ENCODE measurements around the gene KDM3A. TPM values are rescaled to one million over a fixed set of nuclear protein-coding genes. Genes with fewer than 3 reads are reported as not detected.

Gene KDM3A
- total and polyA plus RNA-seq, 9 of the 15 experiments (the other 6 are each of a cell fraction or from before 2014, with no cell fraction given), result 7.5 to 95.4 (median 24.8) TPM

DNA sequence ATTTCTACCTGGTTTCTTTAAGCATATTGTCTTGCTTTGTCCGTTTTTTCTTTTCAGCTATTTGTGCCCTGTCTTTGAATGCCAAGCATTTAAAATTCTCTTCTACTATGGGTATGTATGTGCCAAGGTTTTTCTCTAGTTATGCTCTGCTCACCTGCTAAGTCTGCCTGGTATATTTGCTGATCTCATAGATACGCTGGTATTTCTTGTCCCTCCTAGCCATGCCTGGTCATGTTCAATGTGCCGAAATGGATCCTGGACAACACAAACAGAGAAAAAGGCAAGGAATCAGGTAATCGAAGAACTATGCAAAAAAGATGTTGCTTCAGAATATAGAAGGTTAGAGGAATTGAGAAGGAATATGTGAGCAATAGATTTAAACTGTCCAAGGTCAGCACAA, 14.9 kb upstream of the KDM3A start (continued):
- TF ChIP-seq, protein P1, sequence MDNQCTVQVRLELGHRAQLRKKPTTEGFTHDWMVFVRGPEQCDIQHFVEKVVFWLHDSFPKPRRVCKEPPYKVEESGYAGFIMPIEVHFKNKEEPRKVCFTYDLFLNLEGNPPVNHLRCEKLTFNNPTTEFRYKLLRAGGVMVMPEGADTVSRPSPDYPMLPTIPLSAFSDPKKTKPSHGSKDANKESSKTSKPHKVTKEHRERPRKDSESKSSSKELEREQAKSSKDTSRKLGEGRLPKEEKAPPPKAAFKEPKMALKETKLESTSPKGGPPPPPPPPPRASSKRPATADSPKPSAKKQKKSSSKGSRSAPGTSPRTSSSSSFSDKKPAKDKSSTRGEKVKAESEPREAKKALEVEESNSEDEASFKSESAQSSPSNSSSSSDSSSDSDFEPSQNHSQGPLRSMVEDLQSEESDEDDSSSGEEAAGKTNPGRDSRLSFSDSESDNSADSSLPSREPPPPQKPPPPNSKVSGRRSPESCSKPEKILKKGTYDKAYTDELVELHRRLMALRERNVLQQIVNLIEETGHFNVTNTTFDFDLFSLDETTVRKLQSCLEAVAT (IDR thresholded peaks at IDR 0.05), result no peak
- no peak for TF ChIP-seq NRF1 (conservative IDR thresholded peaks at IDR 0.05 in 1 of 2, IDR thresholded peaks at IDR 0.05 in 1 of 2)

DNA sequence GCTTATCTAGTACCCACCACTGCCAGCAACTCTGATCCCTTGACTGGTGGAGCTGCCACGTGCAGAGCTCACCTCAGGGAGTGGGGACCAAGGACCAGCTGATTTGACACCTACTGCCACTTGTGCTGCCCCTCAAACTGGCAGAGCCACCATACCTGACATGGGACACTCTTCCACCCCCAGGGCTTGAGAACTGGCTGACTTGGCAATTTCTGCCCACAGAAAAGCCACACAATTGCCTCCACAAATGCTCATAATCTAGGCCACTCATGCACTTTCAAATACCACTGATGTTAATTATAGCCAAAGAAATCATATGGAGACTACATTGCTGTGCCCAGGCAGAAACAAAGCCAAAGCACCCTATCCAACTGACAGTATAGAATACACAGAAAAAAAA, 11.8 kb upstream of the KDM3A start:
- WGBS (ENCODE audit: insufficient coverage, low coverage, missing lambda C conversion rate), result 10% methylated on average over 1 of the region's 1 CpG
- DNase-seq (ENCODE audit: extremely low read depth in 1 of 4, low spot score in 3 of 4) (no peak), FAIRE-seq (no peak), ATAC-seq (no peak)
- Histone ChIP-seq H3K79me2 (ENCODE audit: control insufficient read depth, insufficient read depth, low read length) (no peaks in the 10 kb centered on the region), H4K20me1 (replicated peaks; ENCODE audit: control insufficient read depth, insufficient read depth, low read length) (no peaks in the 10 kb centered on the region), H3K4me2 (ENCODE audit: insufficient read depth, low read length) (no peak overlapping the region), H3K4me1 (replicated peaks in 1 of 2; ENCODE audit: control insufficient read depth in 2 of 2, insufficient read depth in 2 of 2, low read length in 2 of 2) (no peaks in the 10 kb centered on the region), H3K9me3 (replicated peaks; ENCODE audit: control insufficient read depth, insufficient read depth, low read depth, low read length) (no peaks in the 10 kb centered on the region), H3K9ac (ENCODE audit: insufficient read depth in 1 of 2, low read depth in 2 of 2, low read length in 2 of 2) (no peak overlapping the region), H3K27me3 (ENCODE audit: control insufficient read depth in 2 of 2, insufficient read depth in 2 of 2, low read length in 2 of 2) (no peaks in the 10 kb centered on the region), H3K36me3 (ENCODE audit: control insufficient read depth, insufficient read depth, low read length) (no peaks in the 10 kb centered on the region), H3K4me3 (no peak overlapping the region), H3K9me1 (ENCODE audit: control insufficient read depth, insufficient read depth, low read length) (no peaks in the 10 kb centered on the region), H2AFZ (ENCODE audit: low read depth, low read length) (no peak overlapping the region), H3K27ac (ENCODE audit: extremely low read depth, low read depth, low read length) (no peak overlapping the region)
- intact Hi-C loops (cut with micrococcal nuclease), result no loop called here
- TF ChIP-seq JUN (IDR thresholded peaks at IDR 0.05; ENCODE audit: borderline replicate concordance, low read depth, low read length) (no peak), JUN (CRISPR knock-in tag; IDR thresholded peaks at IDR 0.05; ENCODE audit: borderline replicate concordance) (no peak), ZNF316 (IDR thresholded peaks at IDR 0.05) (peak; percentile 26; the same call in 1 of the 2 replicates), ZNF197 (CRISPR knock-in tag; IDR thresholded peaks at IDR 0.05; ENCODE audit: low read depth) (no peak), TEAD4 (IDR thresholded peaks at IDR 0.05; ENCODE audit: low read length) (no peak), TEAD4 (CRISPR knock-in tag; IDR thresholded peaks at IDR 0.05; ENCODE audit: borderline replicate concordance) (no peak), C11orf30 (IDR thresholded peaks at IDR 0.05; ENCODE audit: low read depth) (0 out of 2 replicates have a peak, but pooled peaks have one; percentile 20), MEF2D (tag; conservative IDR thresholded peaks at IDR 0.05; ENCODE audit: low read depth) (no peak), NEUROD1 (IDR thresholded peaks at IDR 0.05; ENCODE audit: borderline replicate concordance, low read depth, low read length, partially characterized antibody) (no peak), ZNF263 (CRISPR knock-in tag; IDR thresholded peaks at IDR 0.05; ENCODE audit: borderline replicate concordance) (no peak), PYGO2 (tag; IDR thresholded peaks at IDR 0.05) (no peak)
- TF ChIP-seq, protein P2, sequence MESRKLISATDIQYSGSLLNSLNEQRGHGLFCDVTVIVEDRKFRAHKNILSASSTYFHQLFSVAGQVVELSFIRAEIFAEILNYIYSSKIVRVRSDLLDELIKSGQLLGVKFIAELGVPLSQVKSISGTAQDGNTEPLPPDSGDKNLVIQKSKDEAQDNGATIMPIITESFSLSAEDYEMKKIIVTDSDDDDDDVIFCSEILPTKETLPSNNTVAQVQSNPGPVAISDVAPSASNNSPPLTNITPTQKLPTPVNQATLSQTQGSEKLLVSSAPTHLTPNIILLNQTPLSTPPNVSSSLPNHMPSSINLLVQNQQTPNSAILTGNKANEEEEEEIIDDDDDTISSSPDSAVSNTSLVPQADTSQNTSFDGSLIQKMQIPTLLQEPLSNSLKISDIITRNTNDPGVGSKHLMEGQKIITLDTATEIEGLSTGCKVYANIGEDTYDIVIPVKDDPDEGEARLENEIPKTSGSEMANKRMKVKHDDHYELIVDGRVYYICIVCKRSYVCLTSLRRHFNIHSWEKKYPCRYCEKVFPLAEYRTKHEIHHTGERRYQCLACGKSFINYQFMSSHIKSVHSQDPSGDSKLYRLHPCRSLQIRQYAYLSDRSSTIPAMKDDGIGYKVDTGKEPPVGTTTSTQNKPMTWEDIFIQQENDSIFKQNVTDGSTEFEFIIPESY (CRISPR knock-in tag; IDR thresholded peaks at IDR 0.05), result no peak
- TF ChIP-seq, protein P3, sequence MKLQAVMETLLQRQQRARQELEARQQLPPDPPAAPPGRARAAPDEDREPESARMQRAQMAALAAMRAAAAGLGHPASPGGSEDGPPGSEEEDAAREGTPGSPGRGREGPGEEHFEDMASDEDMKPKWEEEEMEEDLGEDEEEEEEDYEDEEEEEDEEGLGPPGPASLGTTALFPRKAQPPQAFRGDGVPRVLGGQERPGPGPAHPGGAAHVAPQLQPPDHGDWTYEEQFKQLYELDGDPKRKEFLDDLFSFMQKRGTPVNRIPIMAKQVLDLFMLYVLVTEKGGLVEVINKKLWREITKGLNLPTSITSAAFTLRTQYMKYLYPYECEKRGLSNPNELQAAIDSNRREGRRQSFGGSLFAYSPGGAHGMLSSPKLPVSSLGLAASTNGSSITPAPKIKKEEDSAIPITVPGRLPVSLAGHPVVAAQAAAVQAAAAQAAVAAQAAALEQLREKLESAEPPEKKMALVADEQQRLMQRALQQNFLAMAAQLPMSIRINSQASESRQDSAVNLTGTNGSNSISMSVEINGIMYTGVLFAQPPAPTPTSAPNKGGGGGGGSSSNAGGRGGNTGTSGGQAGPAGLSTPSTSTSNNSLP (IDR thresholded peaks at IDR 0.05; ENCODE audit: borderline replicate concordance, low read depth, low read length), result no peak
- POLR2A ChIA-PET, result interaction anchor here (0.8 kb wide), 1 partner anchor 13 kb away, joined by 3 read pairs; no protein-coding TSS in a partner anchor
- in situ Hi-C loops (cut with MboI), result no loop called here
- CTCF ChIA-PET (ENCODE audit: low intra/inter-chr PET ratio), result no interaction called here
- BruUV-seq (replicated peaks), result no TSS peak
